SK-N-SH treated with all-trans-retinoic acid at 6 μM for 48 hours (cell line): ENCODE data around the gene TMEM143.
A peak's percentile ranks its signal among the peaks of the same experiment; 100 is the strongest.

Experiments
- ATAC-seq: fragments of 200-7000 bp; cut with Tn5 transposase; 3 replicates; pipeline ENCODE4 v1.9.1; 2020; ENCODE audit warnings: mild to moderate bottlenecking, moderate library complexity
- ARNTL ChIP-seq: fragments of 450-650 bp; formaldehyde crosslinking; IDR thresholded peaks from 2 replicates; pipeline ENCODE4 v1.5.0; 2020; ENCODE audit warnings: low read depth, mild to moderate bottlenecking, moderate library complexity, borderline replicate concordance
- BACH2 ChIP-seq: fragments of 250-450 bp; sonication (Bioruptor Pico); IDR thresholded peaks from 2 replicates; pipeline ENCODE4 v1.9.0; 2021; ENCODE audit warnings: mild to moderate bottlenecking, borderline replicate concordance
- CSDC2 ChIP-seq: fragments of 250-450 bp; sonication (Bioruptor Pico); IDR thresholded peaks from 2 replicates; pipeline ENCODE4 v1.5.0; 2020; ENCODE audit warnings: mild to moderate bottlenecking, moderate library complexity
- CSRNP3 ChIP-seq: fragments of 250-450 bp; sonication (Bioruptor Pico); IDR thresholded peaks from 2 replicates; pipeline ENCODE4 v1.5.1; 2021; ENCODE audit warnings: mild to moderate bottlenecking, moderate library complexity
- ESRRG ChIP-seq: fragments of 250-450 bp; sonication (Bioruptor Pico); IDR thresholded peaks from 2 replicates; pipeline ENCODE4 v1.6.1; 2021; ENCODE audit warnings: mild to moderate bottlenecking
- GLIS3 ChIP-seq: fragments of 250-450 bp; sonication (Bioruptor Pico); IDR thresholded peaks from 2 replicates; pipeline ENCODE4 v1.5.0; 2020; ENCODE audit warnings: mild to moderate bottlenecking, moderate library complexity
- OSR1 ChIP-seq: fragments of 250-450 bp; sonication (Bioruptor Pico); IDR thresholded peaks from 2 replicates; pipeline ENCODE4 v1.8.0; 2022; ENCODE audit warnings: moderate library complexity, mild to moderate bottlenecking, inconsistent platforms
- POU6F1 ChIP-seq: fragments of 250-450 bp; sonication (Bioruptor Pico); IDR thresholded peaks from 2 replicates; pipeline ENCODE4 v1.8.0; 2021; ENCODE audit warnings: low read depth, mild to moderate bottlenecking, moderate library complexity, borderline replicate concordance
- PPARA ChIP-seq: fragments of 250-450 bp; sonication (Bioruptor Pico); IDR thresholded peaks from 2 replicates; pipeline ENCODE4 v1.5.0; 2020; ENCODE audit warnings: mild to moderate bottlenecking, borderline replicate concordance
- RARB ChIP-seq: fragments of 250-450 bp; sonication (Bioruptor Pico); IDR thresholded peaks from 2 replicates; pipeline ENCODE4 v1.8.0; 2021; ENCODE audit warnings: mild to moderate bottlenecking, moderate library complexity
- SNAI2 ChIP-seq: fragments of 250-450 bp; sonication (Bioruptor Pico); IDR thresholded peaks from 2 replicates; pipeline ENCODE4 v1.5.0; 2020; ENCODE audit warnings: mild to moderate bottlenecking, moderate library complexity
- TCF4 ChIP-seq: fragments of 250-450 bp; sonication (Bioruptor Pico); IDR thresholded peaks from 2 replicates; pipeline ENCODE4 v1.8.0; 2021; ENCODE audit warnings: mild to moderate bottlenecking, moderate library complexity, borderline replicate concordance
- TOX ChIP-seq: fragments of 250-450 bp; sonication (Bioruptor Pico); IDR thresholded peaks from 2 replicates; pipeline ENCODE4 v1.8.0; 2021; ENCODE audit warnings: mild to moderate bottlenecking, moderate library complexity, borderline replicate concordance
- TSHZ2 ChIP-seq: fragments of 250-450 bp; sonication (Bioruptor Pico); IDR thresholded peaks from 2 replicates; pipeline ENCODE4 v1.5.0; 2020; ENCODE audit warnings: mild to moderate bottlenecking, moderate library complexity
- ZC3H10 ChIP-seq: fragments of 250-450 bp; sonication (Bioruptor Pico); IDR thresholded peaks from 2 replicates; pipeline ENCODE4 v1.5.1; 2021; ENCODE audit warnings: mild to moderate bottlenecking, moderate library complexity
- ZFP3 ChIP-seq: fragments of 250-450 bp; sonication (Bioruptor Pico); IDR thresholded peaks from 2 replicates; pipeline ENCODE4 v1.5.0; 2020; ENCODE audit warnings: mild to moderate bottlenecking, moderate library complexity
- ZFP30 ChIP-seq: fragments of 450-650 bp; formaldehyde crosslinking; IDR thresholded peaks from 2 replicates; pipeline ENCODE4 v1.5.0; 2022; ENCODE audit warnings: mild to moderate bottlenecking, moderate library complexity
- ZNF565 ChIP-seq: fragments of 450-650 bp; formaldehyde crosslinking; conservative IDR thresholded peaks from 2 replicates; pipeline ENCODE4 v1.5.0; 2020; ENCODE audit warnings: low read depth, mild to moderate bottlenecking, moderate library complexity
- ZNF70 ChIP-seq: fragments of 450-650 bp; formaldehyde crosslinking; IDR thresholded peaks from 2 replicates; pipeline ENCODE4 v1.5.0; 2020; ENCODE audit warnings: mild to moderate bottlenecking, moderate library complexity
- ZNF8 ChIP-seq: fragments of 450-650 bp; formaldehyde crosslinking; IDR thresholded peaks from 2 replicates; pipeline ENCODE4 v1.5.0; 2020; ENCODE audit warnings: mild to moderate bottlenecking, moderate library complexity
- TF ChIP-seq, protein P1 (sequence below): fragments of 250-450 bp; sonication (Bioruptor Pico); IDR thresholded peaks from 2 replicates; pipeline ENCODE4 v1.5.1; 2020; ENCODE audit warnings: low read depth, mild to moderate bottlenecking, moderate library complexity

TMEM143 gene

DNA sequence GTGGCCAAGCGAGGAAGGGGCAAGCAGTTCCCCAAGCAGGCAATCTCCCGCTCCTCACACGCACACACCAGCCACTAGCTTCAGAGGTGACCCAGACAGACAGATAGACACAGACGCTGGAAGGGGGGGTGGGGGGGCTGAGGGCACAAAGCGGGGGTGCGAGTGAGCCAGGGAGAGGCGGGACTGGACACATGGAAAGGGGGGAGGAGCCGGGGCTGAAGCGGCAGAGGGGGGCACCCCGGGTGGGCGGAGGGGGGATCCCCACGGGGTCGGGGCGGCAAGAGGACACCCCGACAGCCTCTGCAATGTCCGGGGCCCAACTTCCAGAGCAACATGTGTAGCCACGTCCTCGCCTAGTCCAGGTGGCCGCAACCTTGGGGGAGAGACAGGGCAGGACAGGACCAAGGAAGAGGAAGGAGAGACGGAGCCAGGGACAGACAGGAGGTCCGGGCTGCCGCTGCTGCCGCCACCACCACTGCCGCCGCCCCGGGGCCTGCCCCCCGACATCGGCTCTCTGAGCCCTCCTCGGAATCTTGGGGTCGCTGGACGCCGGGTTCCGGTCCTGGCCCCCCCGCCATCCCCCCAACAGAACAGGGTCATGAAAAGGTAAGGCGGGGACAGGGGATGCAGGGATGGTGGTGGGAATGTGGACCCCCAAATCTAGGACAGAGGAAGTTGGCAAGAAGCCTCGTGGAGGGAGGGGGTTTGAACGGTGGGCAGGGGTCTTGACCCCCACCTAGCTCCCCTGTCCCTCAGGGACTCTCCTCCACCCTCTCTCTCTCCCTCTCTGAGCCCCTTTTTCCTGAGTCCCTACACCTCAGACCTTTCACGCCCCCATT lies 30.8 kb upstream of the TMEM143 start:
- no peak for TF ChIP-seq GLIS3 (CRISPR knock-in tag)
- TF ChIP-seq POU6F1 = no peak
- no peak for TF ChIP-seq PPARA (CRISPR knock-in tag)
- TF ChIP-seq ZNF565 = no peak
- no peak for TF ChIP-seq TCF4 (CRISPR knock-in tag)
- TF ChIP-seq OSR1 (CRISPR knock-in tag) = no peak
- TF ChIP-seq ARNTL (CRISPR knock-in tag) = no peak
- no peak for TF ChIP-seq ZNF70 (CRISPR knock-in tag)
- no peak for TF ChIP-seq ZNF8 (CRISPR knock-in tag)
- TF ChIP-seq TSHZ2 = no peak
- no peak for TF ChIP-seq BACH2 (CRISPR knock-in tag)
- TF ChIP-seq, protein P1, sequence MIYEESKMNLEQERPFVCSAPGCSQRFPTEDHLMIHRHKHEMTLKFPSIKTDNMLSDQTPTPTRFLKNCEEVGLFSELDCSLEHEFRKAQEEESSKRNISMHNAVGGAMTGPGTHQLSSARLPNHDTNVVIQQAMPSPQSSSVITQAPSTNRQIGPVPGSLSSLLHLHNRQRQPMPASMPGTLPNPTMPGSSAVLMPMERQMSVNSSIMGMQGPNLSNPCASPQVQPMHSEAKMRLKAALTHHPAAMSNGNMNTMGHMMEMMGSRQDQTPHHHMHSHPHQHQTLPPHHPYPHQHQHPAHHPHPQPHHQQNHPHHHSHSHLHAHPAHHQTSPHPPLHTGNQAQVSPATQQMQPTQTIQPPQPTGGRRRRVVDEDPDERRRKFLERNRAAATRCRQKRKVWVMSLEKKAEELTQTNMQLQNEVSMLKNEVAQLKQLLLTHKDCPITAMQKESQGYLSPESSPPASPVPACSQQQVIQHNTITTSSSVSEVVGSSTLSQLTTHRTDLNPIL = no peak
- TF ChIP-seq ZFP30 (CRISPR knock-in tag) = no peak
- TF ChIP-seq SNAI2 (CRISPR knock-in tag) = no peak
- TF ChIP-seq ESRRG = no peak
- peak; percentile 5; the same call in 1 of the 3 replicates for ATAC-seq

- TF ChIP-seq ARNTL (CRISPR knock-in tag) (no peak), TOX (CRISPR knock-in tag) (no peak), ZC3H10 (CRISPR knock-in tag) (no peak), ZFP3 (no peak), GLIS3 (CRISPR knock-in tag) (no peak), RARB (CRISPR knock-in tag) (no peak), CSRNP3 (CRISPR knock-in tag) (no peak), PPARA (CRISPR knock-in tag) (no peak), TCF4 (CRISPR knock-in tag) (no peak), CSDC2 (CRISPR knock-in tag) (no peak), ESRRG (no peak), OSR1 (CRISPR knock-in tag) (no peak)
- peak; percentile 43 for ATAC-seq
Measured at GRCh38 chr19:48393559-48394330, 30.0 kb upstream of the TMEM143 start, which contains the start of gene GRIN2D. GRIN2D (plus strand) TSS chr19:48393668; CDS start chr19:48398393, 4,725 bp downstream.

DNA sequence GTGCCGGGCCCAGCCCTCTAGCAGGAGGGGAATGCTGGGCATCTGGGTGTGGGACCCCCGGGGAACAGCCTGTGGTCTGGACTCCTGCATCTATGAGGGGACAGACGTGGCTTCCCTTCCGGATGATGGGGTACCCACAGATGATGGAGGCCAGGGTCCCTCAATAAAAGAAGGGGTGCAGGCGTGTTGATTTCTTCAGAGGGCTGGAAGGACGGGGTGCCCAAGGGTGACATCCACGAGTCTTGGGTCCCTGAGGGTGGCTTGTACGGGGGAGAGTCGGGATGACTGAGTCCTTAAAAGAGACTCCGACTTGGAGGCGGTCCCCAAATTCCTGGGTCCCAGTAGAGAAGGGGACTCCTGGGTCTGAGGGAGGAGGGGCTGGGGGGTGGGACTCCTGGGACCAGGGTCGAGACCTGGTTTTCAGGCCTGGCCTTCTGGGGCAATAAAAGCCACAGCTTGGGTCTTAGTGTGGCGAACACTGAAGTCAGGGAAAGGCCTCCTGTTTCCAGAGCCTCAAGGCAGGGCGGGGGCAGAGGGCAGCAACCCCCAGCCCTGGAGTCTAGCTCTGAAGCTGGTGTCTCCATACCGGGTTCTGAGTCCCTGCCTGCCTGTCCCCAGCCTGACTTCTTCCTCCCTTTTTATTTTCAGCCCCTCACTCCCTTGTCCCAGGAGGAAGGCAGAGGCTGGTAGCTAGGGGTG lies 29.3 kb upstream of the TMEM143 start:
- peak; percentile 0; the same call in 1 of the 3 replicates for ATAC-seq
- TF ChIP-seq ZFP30 (CRISPR knock-in tag) = no peak
- no peak for TF ChIP-seq TSHZ2
- no peak for TF ChIP-seq ZNF565
- TF ChIP-seq RARB (CRISPR knock-in tag) = no peak
- no peak for TF ChIP-seq POU6F1
- TF ChIP-seq ZNF70 (CRISPR knock-in tag) = no peak
